M059J (cell line): ENCODE data around the gene USP3. TPM values are rescaled to one million over a fixed set of nuclear protein-coding genes. Genes with fewer than 3 reads are reported as not detected.

Source experiments
- DNase-seq: peaks from one replicate; pipeline ENCODE4 v3.0.0-alpha.2; 2012; ENCODE audit warnings: low read depth
- total RNA-seq: library from RNA; depleted of rRNA; stranded (reverse); fragments of >200 nt; shearing (Covaris generic); gene quantifications from 2 replicates; pipeline ENCODE4 v1.2.3, GENCODE V29; 2014

USP3 gene
- total RNA-seq, 1 experiment from 2014 or later, result 25.7 TPM

GRCh38 chr15:63539998-63540397 lies 35.6 kb downstream of the USP3 start:
- DNase-seq, result no peak

- no peak for DNase-seq
Observed at GRCh38 chr15:63540449-63540848, 36.1 kb downstream of the USP3 start.

GRCh38 chr15:63544258-63545026 lies 40.0 kb downstream of the USP3 start:
- DNase-seq, result no peak

DNA sequence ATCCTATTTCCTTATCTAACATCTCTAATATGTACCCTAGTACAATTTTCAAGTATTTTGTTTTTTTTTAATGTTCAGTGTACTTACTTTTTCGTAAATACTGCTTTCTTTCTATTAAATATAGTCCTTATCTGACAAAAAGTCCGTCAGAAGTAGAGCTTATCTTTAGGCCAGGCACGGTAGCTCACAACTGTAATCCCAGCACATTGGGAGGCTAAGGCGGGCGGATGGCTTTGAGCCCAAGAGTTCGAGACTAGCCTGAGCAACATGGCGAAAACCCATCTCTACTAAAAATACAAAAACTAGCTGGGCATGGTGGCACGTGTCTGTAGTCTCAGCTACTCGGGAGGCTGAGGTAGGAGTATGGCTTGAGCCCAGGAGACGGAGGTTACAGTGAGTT lies 41.1 kb downstream of the USP3 start:
- DNase-seq, result no peak

DNA sequence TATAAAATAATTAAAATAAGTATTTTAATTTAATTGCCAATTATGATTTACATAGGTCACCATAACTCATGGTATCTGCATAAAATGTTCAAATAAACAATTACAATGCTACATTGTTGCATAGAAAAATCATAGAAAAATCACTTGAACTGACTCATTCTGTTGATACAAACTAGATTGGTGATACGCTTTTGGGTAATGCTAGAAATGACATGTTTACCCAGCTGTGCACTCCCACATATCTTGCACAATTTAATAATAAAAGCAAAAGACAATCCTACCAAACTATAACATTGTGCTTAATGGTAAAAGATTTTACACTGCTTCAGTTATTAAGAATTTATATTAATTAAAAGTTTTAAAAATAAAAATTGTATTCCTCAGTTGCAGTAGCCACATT lies 47.0 kb downstream of the USP3 start:
- peak; percentile 29 for DNase-seq

GRCh38 chr15:63553388-63553791 lies 49.0 kb downstream of the USP3 start:
- peak; percentile 92 for DNase-seq

- no peak for DNase-seq
Observed at GRCh38 chr15:63554337-63554927, 50.0 kb downstream of the USP3 start.

DNA sequence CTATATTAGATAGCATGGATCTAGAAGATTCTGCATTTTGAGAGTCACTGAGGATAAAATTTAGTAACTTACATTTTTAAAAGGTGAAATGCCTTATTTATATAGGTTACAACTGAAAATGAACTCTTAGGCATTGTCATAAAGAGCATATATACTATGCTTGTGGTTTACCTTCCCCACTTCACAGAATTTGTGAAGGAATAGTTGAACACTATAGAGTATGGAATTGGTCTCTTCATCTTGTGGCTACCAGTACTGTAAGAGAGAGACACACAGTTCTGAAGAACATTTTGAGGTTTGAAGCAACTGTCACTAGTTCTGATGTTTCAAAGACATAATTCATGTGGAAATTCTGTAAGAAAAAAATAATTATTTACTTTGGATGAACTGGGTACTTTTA lies 51.1 kb downstream of the USP3 start:
- no peak for DNase-seq

- DNase-seq, result no peak
Observed at GRCh38 chr15:63556246-63556645, 51.9 kb downstream of the USP3 start.

- no peak for DNase-seq
Observed at GRCh38 chr15:63556736-63557135, 52.3 kb downstream of the USP3 start.

GRCh38 chr15:63559753-63560152 lies 55.4 kb downstream of the USP3 start:
- no peak for DNase-seq

DNA sequence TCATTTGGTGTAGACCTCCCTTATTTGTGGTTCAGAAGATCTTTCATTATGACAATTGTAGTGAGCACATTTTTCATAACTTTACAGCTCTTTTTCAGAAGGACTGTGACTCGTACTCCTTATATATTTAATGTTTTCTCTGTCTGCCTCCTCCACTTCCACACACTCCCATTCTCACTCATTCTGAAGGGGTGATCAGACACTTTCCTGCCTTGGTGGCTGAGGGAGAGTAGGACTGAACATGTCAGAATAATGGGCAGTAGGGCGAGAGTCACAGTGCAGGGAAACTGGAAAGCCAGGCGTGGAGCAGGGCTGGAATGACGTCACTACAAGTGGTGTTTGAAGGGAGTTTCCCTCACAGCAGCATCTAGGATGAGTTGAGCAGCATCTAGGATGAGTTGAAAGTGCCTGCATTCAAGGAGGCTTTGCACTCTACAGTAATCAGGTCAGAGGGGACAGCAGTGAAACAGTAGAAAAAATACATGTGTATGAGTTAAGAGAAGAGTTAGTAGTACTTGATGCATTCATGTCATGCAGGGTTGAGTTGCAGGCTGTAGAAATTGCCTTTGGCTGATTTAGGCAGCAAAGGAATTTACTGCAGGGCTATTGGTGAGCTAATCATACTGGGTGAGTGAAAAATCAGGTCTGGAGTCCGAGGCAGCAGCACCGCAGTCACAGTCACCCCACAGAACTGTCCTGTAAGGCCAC lies 56.5 kb downstream of the USP3 start:
- no peak for DNase-seq

GRCh38 chr15:63564093-63564492 lies 59.7 kb downstream of the USP3 start:
- DNase-seq, result no peak

DNA sequence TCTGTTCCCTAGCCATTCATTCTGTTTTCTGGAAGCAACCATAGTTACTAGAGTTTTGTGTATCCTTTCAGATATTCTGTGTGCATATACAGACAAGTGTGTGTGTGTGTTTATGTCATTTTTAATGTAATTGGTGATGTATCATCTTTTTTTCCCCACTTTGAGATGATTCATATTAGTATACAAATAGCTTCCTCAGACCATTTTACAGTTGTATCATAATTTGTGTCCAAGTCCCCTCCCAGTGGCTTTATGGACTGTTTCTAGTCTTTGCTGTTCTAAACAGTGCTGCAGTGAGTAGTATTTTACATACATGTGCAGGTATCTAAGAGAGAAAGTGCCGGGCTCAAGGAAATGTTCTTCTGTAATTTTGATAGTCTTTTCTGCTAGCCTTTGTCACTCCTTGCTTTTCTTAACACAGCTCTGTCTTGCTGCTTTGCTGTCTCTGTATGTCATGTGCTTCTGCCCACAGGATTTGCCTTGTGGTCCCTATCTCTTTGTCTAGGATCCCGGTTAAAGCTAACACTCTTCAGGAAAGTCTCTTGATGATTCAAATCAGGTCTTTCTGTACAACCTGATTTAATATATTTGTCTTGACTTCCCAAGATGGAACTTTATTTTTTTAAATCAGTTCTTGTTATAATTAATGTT lies 61.3 kb downstream of the USP3 start:
- DNase-seq, result no peak

DNA sequence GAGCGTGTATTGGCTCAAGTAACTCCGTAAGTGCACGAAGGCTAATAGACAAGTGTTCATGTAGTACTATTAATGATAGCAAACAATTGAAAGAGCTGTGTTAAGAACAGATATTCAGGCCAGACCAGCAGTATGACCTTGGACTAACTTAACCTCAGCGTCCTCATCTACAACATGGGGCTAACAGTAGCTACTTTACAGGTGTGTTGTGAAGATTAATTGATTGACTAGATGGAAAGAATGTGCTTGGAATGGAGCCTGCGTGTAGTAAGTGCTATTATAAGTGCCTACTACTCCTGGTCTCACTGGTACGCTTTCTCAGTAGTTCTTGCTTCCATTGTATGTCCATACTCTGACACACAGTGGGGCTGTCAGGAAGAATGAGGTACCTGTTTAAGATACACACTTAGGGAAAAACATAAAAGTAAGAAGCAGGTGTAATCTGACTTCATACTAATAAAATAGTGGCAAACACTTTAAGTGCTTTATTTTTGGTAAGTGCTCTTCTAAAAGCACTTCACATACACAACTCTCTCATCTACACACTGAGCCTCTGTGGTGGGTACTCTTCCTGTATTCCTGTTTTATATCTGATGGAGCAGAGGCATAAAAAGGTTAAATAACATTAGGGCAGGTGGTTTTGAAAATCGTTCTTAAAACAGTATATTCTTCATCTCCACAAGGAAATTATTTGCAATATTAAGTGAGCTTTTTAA lies 68.5 kb downstream of the USP3 start:
- no peak for DNase-seq

DNA sequence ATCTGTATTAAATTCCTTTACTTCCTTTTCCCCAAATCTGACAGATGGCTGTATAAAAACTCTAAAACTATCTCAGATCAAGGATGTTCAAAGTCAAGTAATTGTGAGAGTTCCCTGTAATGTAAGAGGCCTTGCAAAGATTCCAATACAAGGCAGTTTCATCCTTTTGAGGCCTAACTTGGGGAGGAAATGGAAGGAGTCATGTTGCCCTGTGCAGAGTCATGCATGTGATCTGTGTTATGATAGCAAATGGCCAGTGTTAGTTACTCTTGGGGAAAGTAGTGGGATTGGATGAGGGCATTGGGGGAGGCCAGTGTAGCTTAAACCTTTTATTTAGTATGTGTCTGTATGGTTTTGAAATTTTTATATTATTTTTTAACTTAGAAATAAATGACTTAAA lies 69.1 kb downstream of the USP3 start:
- no peak for DNase-seq

DNA sequence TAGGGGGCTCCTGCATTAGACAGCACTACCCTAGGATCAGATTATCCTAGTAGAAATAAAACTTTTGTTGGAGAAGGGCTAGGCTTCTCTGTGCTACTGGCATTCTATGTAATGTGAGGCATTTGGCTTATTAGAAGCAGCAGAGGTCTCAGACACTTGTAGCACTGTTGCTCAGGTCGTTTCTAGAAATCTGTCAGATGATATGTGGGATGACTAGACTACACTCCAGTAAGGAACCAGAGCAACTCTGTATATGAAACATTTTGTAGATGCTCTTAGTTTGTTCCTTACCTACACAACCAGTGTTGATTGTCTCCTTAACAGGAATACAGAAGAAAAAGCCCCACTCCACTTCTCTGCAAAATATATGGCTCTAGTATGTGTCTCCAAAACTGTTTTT lies 70.9 kb downstream of the USP3 start:
- DNase-seq, result no peak

GRCh38 chr15:63576441-63576840 lies 72.0 kb downstream of the USP3 start:
- DNase-seq, result no peak

GRCh38 chr15:63582179-63582578 lies 77.8 kb downstream of the USP3 start:
- no peak for DNase-seq

GRCh38 chr15:63582718-63583426 lies 78.5 kb downstream of the USP3 start:
- DNase-seq, result peak; percentile 83

- DNase-seq, result no peak
Observed at GRCh38 chr15:63586790-63587189, 82.4 kb downstream of the USP3 start.
